Activated gamma-delta T cell treated with Interleukin-2 at 50 U/mL for 16 hours (primary cell): ENCODE results near the gene POLR1E.
"Not testable (repeated sequence)": the region's sequence is repeated elsewhere in the genome, so short reads cannot be mapped to it uniquely, and the experiment has no call there.

Experiments used
- DNase-seq: peaks from one replicate; pipeline ENCODE4 v3.0.0-alpha.2; 2020

POLR1E gene

DNA sequence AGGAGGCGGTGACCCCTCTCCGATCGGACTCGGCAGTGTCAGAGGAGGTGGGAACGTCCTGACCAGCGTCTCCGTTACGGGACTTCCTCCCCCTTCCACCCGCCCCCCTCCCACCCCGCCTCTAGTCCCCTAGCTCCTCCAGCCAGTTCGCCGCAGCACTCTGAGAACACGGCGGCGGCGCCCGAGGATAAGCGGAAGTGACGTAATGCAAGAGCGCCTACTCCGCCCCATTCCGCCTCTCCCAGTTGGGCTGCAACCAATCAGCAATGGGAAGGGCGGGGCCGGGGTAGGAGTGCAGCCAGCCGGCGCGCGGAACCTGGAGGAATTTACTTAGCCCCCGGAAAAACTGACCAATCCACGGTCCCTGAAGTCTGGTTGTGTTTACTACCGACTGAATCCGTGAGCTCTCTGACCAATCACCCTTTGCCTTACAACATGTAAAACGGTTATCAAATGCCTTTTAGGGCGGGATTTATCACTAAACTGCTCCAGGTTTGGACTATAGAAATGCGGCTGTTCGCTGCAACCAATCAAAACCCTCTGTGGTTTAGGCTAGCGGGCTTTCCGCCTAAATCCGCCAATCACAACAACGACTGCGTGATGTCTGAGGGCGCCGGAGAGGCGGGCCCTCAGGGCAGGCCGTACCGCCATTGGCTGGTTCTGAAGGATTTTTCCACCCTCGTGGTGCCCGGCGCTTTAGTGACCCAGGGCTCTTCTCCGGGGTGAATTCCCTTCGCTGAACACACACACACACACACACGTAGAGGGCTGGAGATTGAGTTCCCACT is 20.3 kb upstream of the POLR1E start, which contains the start of gene ZBTB5:
TSS of gene ZBTB5 (minus strand) at position 202 of the 788 bp plus-strand sequence. CDS start 22,899 bp downstream, outside the sequence.
- peak; percentile 99 for DNase-seq

DNA sequence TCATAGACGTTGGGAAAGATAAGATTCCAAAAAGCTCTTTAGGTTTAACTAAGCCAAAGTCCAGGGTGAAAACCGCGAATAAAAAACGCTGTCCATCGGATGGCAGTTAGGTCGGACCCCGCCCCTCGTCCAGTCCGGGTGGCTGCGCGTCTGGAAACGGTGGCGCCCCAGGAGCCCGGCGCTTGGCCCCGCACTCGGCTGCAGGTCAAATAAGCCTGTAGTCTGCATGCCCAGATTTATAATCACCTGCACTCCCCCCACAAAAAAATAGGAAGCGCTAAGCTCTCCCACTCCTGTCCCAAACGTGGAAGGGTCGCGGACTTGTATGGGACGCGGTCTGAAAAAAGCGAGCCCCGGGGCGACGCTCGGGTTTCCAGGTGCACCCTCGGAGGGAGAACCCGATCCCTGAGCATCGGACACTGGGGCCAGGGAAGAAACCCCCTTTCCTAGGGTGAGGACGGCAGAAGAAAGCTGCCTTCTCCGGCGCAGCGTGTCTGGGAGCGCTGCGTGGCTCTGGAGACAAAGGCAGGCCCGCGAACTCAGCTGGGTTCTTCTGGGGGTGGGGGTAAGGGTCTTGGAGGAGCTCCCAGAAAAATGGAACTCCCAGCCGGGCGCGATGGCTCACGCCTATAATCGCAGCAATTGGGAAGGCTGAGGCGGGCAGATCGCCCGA is 19.6 kb upstream of the POLR1E start:
- peak; percentile 15 for DNase-seq

DNA sequence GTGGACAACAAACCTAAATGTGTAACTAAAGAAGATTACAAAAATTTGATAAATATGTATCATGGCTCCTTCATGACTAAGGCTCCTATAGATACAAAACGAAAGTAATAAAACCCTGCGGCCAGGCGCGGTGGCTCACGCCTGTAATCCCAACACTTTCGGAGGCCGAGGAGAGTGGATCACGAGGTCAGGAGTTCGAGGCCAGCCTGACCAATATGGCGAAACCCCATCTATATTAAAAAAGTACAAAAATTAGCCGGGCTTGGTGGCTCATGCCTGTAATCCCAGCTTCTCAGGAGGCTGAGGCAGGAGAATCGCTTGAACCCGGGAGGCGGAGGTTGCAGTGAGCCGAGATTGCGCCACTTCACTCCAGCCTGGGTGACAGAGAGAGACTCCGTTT is 18.2 kb upstream of the POLR1E start:
- not testable (repeated sequence) for DNase-seq

DNA sequence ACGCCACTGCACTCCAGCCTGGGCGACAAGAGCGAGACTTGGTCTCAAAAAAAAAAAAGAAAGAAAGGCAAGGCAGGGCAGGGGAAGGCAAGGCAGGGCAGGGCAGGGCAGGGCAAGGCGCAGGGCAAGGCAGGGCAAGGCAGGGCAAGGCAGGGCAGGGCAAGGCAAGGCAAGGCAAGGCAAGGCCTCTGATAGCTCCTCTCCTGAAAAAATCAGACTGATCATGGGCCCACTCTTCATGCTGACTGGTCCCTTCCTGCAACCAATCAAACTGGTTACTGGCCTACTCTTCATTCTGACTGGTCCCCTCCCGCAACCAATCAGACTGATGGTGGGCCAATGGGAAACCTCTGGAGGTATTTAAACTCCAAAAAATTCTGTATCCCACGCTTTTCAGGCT is 17.1 kb upstream of the POLR1E start:
- DNase-seq = no peak

DNA sequence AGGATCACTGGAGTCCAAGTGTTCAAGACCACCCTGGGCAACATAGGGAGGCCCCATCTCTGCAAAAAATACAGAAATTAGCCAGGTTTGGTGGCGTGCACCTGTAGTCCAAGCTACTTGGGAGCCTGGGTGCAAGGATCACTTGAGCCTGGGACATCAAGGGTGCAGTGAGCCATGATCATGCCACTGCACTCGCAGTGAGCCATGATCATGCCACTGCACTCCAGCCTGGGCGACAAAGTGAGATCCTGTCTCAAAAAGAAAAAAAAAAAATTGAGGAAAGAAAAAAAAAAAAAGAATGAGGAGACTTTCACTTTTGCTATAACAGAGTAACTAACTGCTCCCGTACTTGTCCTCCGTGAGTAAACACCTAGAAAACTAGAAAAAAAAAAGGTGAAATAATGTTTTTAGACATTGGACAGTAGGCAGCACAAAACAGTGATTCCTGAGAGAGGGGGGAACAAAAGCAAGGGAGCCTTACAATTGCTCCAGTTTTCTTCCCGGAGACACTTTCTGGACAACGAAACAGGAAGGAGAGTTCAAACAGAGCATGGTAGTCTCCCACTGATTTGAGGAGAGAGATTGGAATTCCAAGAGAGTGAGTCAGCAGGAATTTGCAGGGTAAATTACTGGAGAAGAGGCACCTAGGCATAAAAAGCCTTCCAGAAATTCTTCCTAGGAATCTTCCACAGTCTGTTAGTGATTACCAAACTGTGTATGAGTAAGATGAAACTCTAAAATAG is 13.6 kb upstream of the POLR1E start:
- no peak for DNase-seq

DNA sequence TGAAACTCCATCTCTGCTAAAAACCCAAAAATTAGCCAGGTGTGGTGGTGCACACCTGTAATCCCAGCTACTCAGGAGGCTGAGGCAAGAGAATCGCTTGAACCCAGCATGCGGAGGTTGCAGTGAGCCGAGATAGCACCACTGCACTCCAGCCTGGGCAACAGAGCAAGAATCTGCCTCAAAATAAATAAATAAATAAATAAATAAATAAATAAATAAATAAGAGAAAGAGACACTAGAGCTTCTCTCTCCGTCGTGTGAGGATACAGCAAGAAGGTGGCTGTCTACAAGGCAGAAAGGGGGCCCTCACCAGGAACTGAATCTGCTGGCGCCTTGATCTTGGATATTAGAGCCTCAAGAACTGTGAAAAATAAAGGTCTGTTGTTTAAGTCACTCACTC is 11.8 kb upstream of the POLR1E start:
- not testable (repeated sequence) for DNase-seq

DNA sequence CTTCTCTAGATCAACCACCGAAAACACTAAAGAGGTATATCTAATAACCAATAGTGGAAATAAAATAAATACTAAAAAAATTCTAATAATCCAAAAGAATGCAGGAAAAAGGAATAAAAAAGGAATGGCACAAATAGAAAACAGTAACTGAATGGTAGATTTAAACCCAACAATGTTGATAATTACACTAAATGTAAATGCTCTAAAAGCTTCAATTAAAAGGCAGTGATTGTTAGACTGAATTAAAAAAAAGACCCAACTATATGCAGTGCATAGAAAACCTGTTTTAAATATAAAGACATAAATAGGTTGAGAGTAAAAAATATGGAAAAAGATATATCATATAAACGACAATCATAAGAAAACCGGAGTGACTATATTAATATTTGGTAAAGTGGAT is 11.3 kb upstream of the POLR1E start:
- no peak for DNase-seq

DNA sequence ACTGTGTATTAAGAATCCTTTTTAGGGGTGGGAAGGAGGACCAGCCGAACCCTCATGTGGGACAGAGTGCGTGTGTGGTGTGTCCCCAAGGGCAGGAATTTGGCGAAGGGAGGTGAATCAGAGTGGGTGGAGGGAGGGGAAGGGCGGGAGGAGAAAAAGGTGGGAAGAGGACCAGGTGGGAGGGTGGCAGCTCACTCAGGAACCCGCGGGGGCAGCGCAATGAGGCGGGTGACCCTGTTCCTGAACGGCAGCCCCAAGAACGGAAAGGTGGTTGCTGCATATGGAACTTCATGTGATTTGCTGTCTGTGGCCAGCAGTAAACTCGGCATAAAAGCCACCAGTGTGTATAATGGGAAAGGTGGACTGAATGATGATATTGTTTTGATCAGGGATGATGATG is 8.8 kb upstream of the POLR1E start:
- DNase-seq = no peak

DNA sequence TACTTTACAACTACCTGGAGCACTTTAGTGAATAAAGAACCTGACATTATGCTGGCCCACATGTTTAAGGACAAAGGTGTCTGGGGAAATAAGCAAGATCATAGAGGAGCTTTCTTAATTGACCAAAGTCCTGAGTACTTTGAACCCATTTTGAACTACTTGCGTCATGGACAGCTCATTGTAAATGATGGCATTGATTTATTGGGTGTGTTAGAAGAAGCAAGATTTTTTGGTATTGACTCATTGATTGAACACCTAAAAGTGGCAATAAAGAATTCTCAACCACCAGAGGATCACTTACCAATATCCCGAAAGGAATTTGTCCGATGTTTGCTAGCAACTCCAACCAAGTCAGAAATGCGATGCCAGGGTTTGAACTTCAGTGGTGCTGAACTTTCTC is 8.3 kb upstream of the POLR1E start:
- not testable (repeated sequence) for DNase-seq

DNA sequence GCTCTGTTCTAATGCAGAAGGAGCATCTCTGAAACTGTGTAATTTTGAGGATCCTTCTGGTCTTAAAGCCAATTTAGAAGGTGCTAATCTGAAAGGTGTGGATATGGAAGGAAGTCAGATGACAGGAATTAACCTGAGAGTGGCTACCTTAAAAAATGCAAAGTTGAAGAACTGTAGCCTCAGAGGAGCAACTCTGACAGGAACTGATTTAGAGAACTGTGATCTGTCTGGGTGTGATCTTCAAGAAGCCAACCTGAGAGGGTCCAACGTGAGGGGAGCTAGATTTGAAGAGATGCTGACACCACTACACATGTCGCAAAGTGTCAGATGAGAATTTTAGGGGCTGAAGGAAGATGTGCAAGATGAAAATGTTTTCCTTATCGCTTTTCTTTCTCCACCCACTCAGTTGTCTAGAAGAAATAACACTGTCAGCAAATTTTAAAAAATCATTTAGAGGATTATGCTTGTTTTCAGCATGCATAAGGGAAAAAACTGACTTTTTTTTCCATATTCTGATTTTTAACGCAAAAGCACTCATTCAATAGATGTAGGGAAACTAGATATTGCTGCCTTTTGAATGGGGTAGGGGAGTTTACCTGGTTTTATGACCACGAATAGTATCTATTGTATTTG is 7.6 kb upstream of the POLR1E start:
- not testable (repeated sequence) for DNase-seq

DNA sequence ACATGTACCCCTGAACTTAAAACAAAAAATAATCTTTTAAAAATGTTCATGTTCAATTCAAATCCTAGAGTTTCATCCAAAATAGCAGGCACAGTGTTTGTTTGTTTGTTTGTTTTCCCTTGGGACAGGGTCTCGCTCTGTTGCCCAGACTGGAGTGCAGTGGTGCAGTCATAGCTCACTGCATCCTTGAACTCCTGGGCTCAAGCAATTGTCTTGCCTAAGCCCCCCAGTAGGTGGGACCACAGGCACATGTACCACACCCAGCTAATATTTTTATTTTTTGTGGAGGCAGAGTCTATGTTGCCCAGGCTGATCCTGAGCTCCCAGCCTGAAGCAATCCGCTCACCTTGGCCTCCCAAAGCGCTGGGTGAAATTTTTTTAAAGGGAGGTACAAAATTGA is 5.0 kb upstream of the POLR1E start:
- DNase-seq = no peak

DNA sequence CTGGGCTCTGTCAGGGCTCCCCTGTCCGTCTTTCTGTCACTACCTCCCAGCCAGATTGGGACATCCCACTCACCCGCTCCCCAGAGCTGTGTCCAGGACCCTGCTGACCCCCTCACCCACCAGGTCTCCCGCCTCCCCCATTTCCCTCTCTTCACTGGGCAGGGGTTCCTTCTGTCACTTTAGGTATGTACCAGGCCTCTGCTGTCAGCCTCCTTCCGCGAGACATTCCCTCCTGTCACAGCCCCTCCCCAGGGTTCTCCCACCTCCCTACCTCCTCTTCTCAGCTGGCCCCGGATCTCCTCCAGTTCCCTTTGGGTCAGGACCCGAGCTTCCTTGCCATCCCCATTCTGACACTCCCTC is 488 bp downstream of the POLR1E start:
- no peak for DNase-seq

DNA sequence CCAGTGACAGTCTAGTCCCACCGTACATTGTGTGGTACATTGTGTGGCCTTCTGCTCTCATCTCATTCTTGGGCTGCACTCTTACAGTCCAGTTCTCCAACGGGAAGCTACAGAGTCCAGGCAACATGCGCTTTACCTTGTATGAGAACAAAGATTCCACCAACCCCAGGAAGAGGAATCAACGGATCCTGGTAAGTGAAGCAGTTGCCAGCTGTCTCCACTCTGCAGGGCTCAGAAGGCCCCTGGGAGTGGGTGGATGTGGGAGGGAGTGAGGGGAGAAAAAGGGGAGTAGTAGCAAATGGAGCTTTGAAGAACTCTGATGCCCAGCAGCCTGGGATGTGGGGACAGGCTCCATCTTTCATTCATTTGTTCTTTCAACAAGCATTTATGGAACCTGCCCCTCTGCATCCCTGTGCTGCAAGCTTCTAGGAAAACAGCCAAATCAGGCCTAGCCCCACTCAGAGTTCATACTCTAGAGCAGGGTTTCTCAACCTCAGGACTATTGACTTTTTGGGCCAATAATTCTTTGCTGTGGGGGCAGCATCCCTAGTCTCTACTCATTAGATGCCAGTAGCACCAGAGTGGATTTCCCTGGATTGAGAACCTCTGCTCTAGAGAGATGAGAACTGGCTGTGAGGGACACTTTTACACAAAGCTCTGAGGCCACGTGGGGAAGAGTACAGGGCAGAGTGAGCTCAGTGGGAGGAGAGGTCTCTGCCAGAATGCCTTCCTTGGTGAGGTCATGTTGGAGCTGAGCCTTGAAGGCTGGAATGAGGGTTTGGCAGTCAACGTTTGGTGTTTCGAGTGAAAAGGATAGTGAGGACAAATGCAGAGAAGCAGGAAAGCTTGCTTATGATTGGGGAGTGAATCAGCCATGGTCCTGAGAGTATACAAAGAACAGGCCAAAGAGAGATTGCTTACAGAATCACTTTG is 1.1 kb downstream of the POLR1E start:
- no peak for DNase-seq

DNA sequence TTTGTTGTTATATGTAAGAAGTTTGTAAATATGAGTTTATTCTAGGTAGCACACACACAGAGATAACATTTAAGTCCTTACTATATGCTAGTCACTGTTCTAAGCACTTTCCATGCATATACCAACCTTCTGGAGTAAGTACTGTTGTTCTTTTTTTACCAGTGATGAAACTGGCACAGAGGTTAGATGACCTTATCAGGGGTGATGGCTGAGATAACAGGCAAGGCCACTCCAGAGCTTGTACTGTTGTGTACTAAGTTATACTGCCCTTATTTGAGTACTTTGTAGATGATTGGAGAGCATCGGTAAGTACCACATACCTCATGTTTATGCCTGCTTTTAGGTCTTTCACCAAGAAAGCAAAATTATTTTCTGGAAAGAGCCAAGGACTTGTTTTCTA is 6.2 kb downstream of the POLR1E start:
- DNase-seq = no peak

DNA sequence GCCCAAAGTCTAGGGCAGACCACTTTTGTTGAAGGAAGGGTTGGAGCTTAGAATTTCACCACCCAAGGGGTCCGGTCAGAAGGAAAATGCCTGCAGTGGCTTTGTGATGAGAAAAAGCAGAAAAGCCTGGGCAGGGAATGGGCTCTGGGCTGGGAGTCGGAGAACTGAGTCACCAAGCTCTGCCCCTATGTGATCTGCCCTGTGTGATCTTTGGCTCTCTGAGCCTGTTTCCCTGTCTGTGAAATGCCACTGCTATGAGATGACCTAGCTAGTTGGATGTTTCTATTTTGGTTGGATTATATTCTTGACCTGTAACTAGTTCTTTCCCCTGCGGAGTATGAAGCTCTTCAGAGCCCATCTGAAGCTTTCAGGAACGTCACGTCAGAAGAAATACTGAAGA is 9.8 kb downstream of the POLR1E start:
- DNase-seq = no peak

DNA sequence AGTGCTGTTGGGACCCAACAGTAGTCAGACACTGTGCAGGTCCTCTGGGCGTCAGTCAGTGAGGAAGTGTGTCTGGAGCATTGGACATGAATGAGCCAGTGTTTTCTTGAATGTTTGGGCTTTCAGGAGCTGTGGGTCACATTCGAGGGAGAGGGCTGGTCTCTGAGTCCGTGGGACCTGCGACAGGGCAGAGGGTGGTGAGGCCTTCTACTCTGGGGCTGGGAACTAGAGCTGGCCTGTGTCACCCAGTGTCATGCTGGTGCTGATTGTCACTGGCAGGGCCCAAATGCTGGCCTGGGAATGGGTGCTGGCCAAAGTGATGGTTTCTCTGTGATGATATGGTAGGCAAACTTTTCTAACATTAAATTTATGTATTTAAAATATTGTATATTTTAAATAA is 10.3 kb downstream of the POLR1E start:
- no peak for DNase-seq

DNA sequence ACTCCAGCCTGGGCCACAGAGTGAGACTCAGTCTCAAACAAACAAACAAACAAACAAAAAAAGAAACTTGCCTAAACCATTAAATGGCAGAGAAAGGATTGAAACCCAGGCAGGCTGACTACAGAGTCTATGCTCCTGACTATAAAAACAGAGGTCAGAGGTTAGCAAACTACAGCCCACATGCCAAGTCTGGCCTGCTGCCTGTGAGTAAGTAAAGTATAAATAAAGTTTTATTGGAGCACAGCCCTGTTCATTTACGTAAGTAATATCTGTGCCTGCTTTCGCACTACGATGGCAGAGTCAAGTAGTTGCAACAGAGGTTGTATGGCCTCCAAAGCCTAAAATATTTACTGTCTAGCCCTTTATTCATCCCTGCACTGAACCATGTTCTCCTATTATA is 11.6 kb downstream of the POLR1E start:
- no peak for DNase-seq

DNA sequence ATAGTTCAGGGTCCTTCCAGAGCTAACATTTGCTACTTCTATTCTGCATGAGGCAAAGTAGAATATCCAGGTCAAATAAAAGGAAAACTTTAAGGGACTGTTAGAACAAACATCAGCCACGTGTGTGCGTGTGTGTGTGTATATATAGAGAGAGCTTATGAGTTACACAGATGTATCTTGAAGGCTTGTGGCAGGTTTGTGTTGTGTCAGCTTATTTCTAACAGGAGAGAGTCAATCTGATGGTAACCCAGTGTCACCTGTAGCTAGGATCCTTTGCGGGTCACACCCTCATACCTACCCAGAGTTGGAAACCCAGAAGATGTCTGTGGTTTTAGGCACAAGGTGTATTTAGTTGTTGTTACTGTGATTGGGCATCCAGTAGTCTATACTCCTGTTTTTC is 12.7 kb downstream of the POLR1E start:
- no peak for DNase-seq

DNA sequence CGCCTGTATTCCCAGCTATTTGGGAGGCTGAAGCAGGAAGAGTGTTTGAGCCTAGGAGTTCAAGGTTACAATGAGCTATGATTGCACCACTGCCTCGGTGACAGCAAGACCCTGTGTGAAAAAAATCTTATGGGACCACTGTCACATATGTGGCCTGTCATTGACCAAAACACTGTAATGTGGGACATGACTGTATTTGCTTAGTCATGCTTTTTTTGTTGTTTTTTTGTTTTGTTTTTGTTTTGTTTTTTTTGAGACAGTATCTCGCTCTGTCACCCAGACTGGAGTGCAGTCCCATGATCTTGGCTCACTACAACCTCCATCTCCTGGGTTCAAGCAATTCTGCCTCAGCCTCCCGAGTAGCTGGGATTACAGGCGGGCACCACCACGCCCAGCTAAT is 13.5 kb downstream of the POLR1E start:
- no peak for DNase-seq

DNA sequence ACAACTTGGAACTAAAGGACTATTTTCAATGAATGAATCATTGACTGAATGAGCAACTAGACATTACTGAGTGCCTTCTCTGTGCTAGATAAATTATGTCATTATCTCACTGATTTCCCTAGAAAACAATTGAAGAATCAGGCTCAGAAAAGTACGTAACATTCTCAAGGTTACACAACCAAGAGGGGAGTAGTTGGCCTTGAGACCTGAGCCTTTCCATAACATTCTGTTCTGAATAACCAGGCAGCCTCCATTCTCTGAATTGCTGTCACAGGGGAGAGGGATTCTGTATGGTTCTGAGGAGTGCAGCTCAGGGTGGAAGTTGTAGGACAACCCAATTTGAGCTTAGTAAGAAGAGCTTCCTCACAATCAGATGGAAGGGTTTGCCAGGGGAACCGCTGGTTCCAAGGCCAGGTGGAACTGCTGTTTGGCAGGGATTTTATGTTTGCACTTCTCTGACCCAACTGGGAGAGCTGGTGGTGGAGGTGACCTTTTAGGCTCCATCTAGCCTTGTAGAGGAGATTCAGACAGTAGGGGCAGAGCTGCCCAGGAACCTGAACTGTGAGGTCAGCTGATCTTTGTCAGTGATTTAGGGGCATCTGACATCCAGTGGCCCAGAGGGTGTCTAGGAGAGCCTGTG is 16.3 kb downstream of the POLR1E start:
- DNase-seq = no peak

DNA sequence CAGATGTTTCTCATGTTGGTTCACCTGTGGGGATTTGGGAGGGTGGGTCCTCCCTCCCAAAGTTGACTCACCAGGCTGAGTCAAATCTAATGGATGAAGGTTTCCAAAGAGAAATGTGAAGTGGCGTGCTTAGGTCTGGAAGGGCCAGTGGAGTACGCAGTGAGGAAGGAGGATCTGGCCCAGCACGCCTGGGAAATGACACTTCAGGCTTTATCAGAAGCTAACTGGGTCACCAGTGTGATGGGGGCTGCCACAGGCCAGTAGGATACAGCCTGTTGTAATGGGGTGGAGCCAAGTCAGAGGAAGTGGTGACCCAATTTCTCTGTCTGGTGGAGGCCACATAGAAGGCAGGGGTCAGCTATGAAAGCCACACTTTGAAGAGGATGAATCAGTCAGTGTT is 18.0 kb downstream of the POLR1E start:
- peak; percentile 44 for DNase-seq

DNA sequence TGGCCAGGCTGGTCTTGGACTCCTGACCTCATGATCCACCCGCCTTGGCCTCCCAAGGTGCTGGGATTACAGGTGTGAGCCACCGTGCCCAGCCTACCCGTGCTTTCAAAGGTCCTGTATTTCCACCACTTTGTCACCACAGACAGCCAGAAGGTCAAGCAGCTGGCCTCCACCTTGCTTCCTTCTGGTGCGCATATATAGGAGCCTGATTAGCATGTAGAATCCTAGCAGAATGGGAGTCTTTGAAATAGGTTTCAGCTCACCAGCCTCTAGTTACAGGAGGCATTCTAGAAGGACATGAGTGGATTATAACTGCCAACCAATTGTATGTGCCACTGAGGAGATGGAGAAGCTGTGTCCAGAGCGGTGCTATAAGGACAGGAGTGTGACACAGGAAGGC is 18.9 kb downstream of the POLR1E start:
- DNase-seq = no peak
